H1 (cell line): Measurements from ENCODE around the gene CRACDL. TPM values are rescaled to one million over a fixed set of nuclear protein-coding genes. Genes with fewer than 3 reads are reported as not detected.
A peak's percentile ranks its signal among the peaks of the same experiment; 100 is the strongest.

Source experiments
- CTCF ChIA-PET: fragments of 300-600 bp; sonication (Branson Sonifier 250); formaldehyde crosslinking; loops from one replicate; lab custom pipeline; 2021; ENCODE audit not compliant: partially characterized antibody; lab: Charles Lee
- POLR2A ChIA-PET: fragments of 300-600 bp; sonication (Branson Sonifier 250); formaldehyde crosslinking; loops from one replicate; lab custom pipeline; 2021; ENCODE audit warnings: inconsistent platforms; ENCODE audit not compliant: partially characterized antibody; lab: Charles Lee
- DNase-seq, 2 experiments: peaks; one replicate each; pipeline versions ENCODE4 v3.0.0 to v3.0.0-alpha.2; 2010 to 2022; ENCODE audit warnings: low spot score in 2 of 2, low read depth in 1 of 2, mixed read lengths in 1 of 2
- FAIRE-seq: peaks from 2 replicates; lab custom pipeline; 2011; peaks lifted over from hg19 to GRCh38; lab: Jason Lieb, UNC
- H2AFZ ChIP-seq: 2 replicates; pipeline ENCODE4 v1.8.1; 2012; ENCODE audit warnings: low read length, inconsistent platforms
- H2AK5ac ChIP-seq: 2 replicates; pipeline ENCODE4 v1.6.1; 2013; ENCODE audit warnings: low read depth, low read length
- H2BK120ac ChIP-seq: replicated peaks from 2 replicates; pipeline ENCODE3; 2013; ENCODE audit warnings: low read depth, low read length, inconsistent platforms
- H2BK12ac ChIP-seq: 2 replicates; pipeline ENCODE4 v1.6.1; 2013; ENCODE audit warnings: low read depth, low read length
- H2BK15ac ChIP-seq: 2 replicates; pipeline ENCODE4 v1.6.1; 2013; ENCODE audit warnings: low read length
- H2BK20ac ChIP-seq: 2 replicates; pipeline ENCODE4 v1.6.1; 2013; ENCODE audit warnings: low read length
- H2BK5ac ChIP-seq: 2 replicates; pipeline ENCODE4 v1.6.1; 2013; ENCODE audit warnings: low read depth, low read length
- H3K14ac ChIP-seq: 2 replicates; pipeline ENCODE4 v1.6.1; 2013; ENCODE audit warnings: inconsistent platforms; ENCODE audit not compliant: insufficient read length
- H3K18ac ChIP-seq: 2 replicates; pipeline ENCODE4 v1.6.1; 2013; ENCODE audit warnings: low read length; ENCODE audit errors: extremely low read depth
- H3K23ac ChIP-seq: 2 replicates; pipeline ENCODE4 v1.6.1; 2013; ENCODE audit warnings: inconsistent platforms; ENCODE audit not compliant: insufficient read length
- H3K23me2 ChIP-seq: 2 replicates; pipeline ENCODE4 v1.6.1; 2013; ENCODE audit warnings: low read depth, low read length
- H3K27ac ChIP-seq: 2 replicates; pipeline ENCODE4 v1.6.1; 2011; ENCODE audit warnings: low read depth, low read length, inconsistent platforms
- H3K27me3 ChIP-seq, 4 experiments: replicated peaks in 1 of 4; 1 replicate in 1 of 4; 2 replicates in 3 of 4; pipeline versions ENCODE4 v1.6.1 to v1.8.1; 2011 to 2013; ENCODE audit warnings: low read length in 3 of 4, mild to moderate bottlenecking in 3 of 4, inconsistent platforms in 2 of 4, mixed read lengths in 2 of 4, moderate library complexity in 1 of 4; ENCODE audit not compliant: control insufficient read depth in 3 of 4, insufficient read depth in 3 of 4; ENCODE audit errors: extremely low read depth in 1 of 4
- H3K36me3 ChIP-seq, 4 experiments: 2 replicates each; pipeline versions ENCODE4 v1.6.1 to v1.8.1; 2011 to 2013; ENCODE audit warnings: mild to moderate bottlenecking in 4 of 4, low read length in 3 of 4, moderate library complexity in 2 of 4, control low read depth in 1 of 4, inconsistent platforms in 1 of 4; ENCODE audit not compliant: insufficient read depth in 4 of 4, control insufficient read depth in 2 of 4
- H3K4ac ChIP-seq: replicated peaks from 2 replicates; pipeline ENCODE3; 2013; ENCODE audit warnings: low read length, low read depth, mixed read lengths, inconsistent platforms; ENCODE audit not compliant: insufficient read length
- H3K4me1 ChIP-seq, 4 experiments: replicated peaks in 1 of 4; 1 replicate in 1 of 4; 2 replicates in 3 of 4; pipeline versions ENCODE4 v1.6.1 to v1.8.1; 2011 to 2013; ENCODE audit warnings: low read length in 3 of 4, inconsistent platforms in 2 of 4, mixed read lengths in 1 of 4; ENCODE audit not compliant: insufficient read depth in 4 of 4, control insufficient read depth in 3 of 4
- H3K4me2 ChIP-seq, 2 experiments: 2 replicates each; pipeline versions ENCODE4 v1.6.1 to v1.8.1; 2011 to 2013; ENCODE audit warnings: low read depth in 2 of 2, low read length in 2 of 2, control low read depth in 1 of 2, inconsistent platforms in 1 of 2, mild to moderate bottlenecking in 1 of 2; ENCODE audit not compliant: insufficient read depth in 1 of 2
- H3K4me3 ChIP-seq, 4 experiments: fragments of 200-600, 300-600 bp in 1 of 4; sonication (generic), shearing (Covaris generic), sonication (Bioruptor Twin) in 1 of 4; 2 replicates each; pipeline versions ENCODE4 v1.5.1 to v1.8.1; 2011 to 2016; ENCODE audit warnings: low read length in 4 of 4, low read depth in 3 of 4, control low read depth in 2 of 4, inconsistent platforms in 2 of 4, mild to moderate bottlenecking in 2 of 4, mixed read lengths in 1 of 4, moderate library complexity in 1 of 4; ENCODE audit not compliant: insufficient read depth in 2 of 4; ENCODE audit errors: extremely low read depth in 1 of 4
- H3K56ac ChIP-seq: replicated peaks from 2 replicates; pipeline ENCODE3; 2013; ENCODE audit warnings: low read depth, mild to moderate bottlenecking, mixed read lengths, low read length, inconsistent platforms; ENCODE audit not compliant: insufficient read length
- H3K79me1 ChIP-seq: 2 replicates; pipeline ENCODE4 v1.6.1; 2013; ENCODE audit warnings: low read depth, low read length, control low read depth
- H3K79me2 ChIP-seq, 2 experiments: 2 replicates each; pipeline versions ENCODE4 v1.6.1 to v1.8.1; 2012 to 2013; ENCODE audit warnings: low read length in 2 of 2, mild to moderate bottlenecking in 2 of 2, inconsistent platforms in 1 of 2; ENCODE audit not compliant: insufficient read depth in 2 of 2, control insufficient read depth in 1 of 2
- H3K9ac ChIP-seq, 4 experiments: replicated peaks in 1 of 4; 1 replicate in 1 of 4; 2 replicates in 3 of 4; pipeline versions ENCODE4 v1.6.1 to v1.8.1; 2011 to 2013; ENCODE audit warnings: low read depth in 3 of 4, low read length in 3 of 4, control low read depth in 2 of 4, mild to moderate bottlenecking in 2 of 4, moderate library complexity in 2 of 4, inconsistent platforms in 1 of 4; ENCODE audit errors: extremely low read depth in 1 of 4
- H3K9me3 ChIP-seq, 2 experiments: 2 replicates each; pipeline versions ENCODE4 v1.6.1 to v1.8.1; 2012 to 2013; ENCODE audit warnings: mild to moderate bottlenecking in 2 of 2, moderate library complexity in 2 of 2, control low read depth in 1 of 2, inconsistent platforms in 1 of 2, low read depth in 1 of 2, low read length in 1 of 2, mixed read lengths in 1 of 2; ENCODE audit not compliant: insufficient read depth in 2 of 2
- H4K20me1 ChIP-seq, 2 experiments: replicated peaks in 1 of 2; 2 replicates each; pipeline versions ENCODE3 to v1.8.1; 2011 to 2013; ENCODE audit warnings: inconsistent platforms in 2 of 2, low read length in 2 of 2, mild to moderate bottlenecking in 1 of 2; ENCODE audit not compliant: insufficient read depth in 2 of 2, control insufficient read depth in 1 of 2
- H4K5ac ChIP-seq: 2 replicates; pipeline ENCODE4 v1.6.1; 2013; ENCODE audit warnings: low read length, low read depth, mixed read lengths, inconsistent platforms; ENCODE audit not compliant: insufficient read length
- H4K8ac ChIP-seq: 2 replicates; pipeline ENCODE4 v1.8.0; 2013; ENCODE audit warnings: mild to moderate bottlenecking, moderate library complexity, low read length, inconsistent platforms; ENCODE audit not compliant: insufficient read depth; ENCODE audit errors: extremely low read depth
- H4K91ac ChIP-seq: replicated peaks from 2 replicates; pipeline ENCODE3; 2013; ENCODE audit warnings: low read length, mixed read lengths, inconsistent platforms; ENCODE audit not compliant: insufficient read length
- ATF3 ChIP-seq: IDR thresholded peaks from 2 replicates; pipeline ENCODE4 v1.6.1; 2011; ENCODE audit warnings: low read depth, mild to moderate bottlenecking, low read length; ENCODE audit not compliant: insufficient read depth
- POU5F1 ChIP-seq: IDR thresholded peaks from 2 replicates; pipeline ENCODE4 v1.6.1; 2011; ENCODE audit warnings: low read depth, mild to moderate bottlenecking, low read length, moderate library complexity
- WGBS, 2 experiments: shearing (Covaris generic) in 1 of 2; methylation state at CpG; one replicate each; pipeline versions ENCODE4 v1.1.6 to v1.1.7; 2013 to 2015; ENCODE audit warnings: low lambda C conversion rate in 2 of 2, mixed read lengths in 2 of 2, inconsistent platforms in 1 of 2, low coverage in 1 of 2, missing lambda C conversion rate in 1 of 2; ENCODE audit not compliant: insufficient replicate concordance in 2 of 2, insufficient coverage in 1 of 2, insufficient read length in 1 of 2; ENCODE audit errors: extremely low coverage in 1 of 2, missing lambda C conversion rate in 1 of 2; 5-methylcytosine and 5-hydroxymethylcytosine counted together
- polyA plus RNA-seq, 7 experiments: library from polyadenylated mRNA; depleted of rRNA in 3 of 7; stranded (reverse) in 5 of 7; unstranded in 2 of 7; fragments of >200 nt in 5 of 7; fragments of 200-250 nt in 2 of 7; gene quantifications; 1 replicate in 5 of 7; 2 replicates in 1 of 7; 4 replicates in 1 of 7; pipeline versions ENCODE4 v1.2.1 to v1.2.3, GENCODE V29; 2011 to 2013; ENCODE audit warnings: missing spikeins in 2 of 7, mixed read lengths in 2 of 7
- total RNA-seq: library from RNA; stranded (reverse); fragmentation: NEBNext Ultra II Directional; extraction: Animal tissue kit (Norgen Biotek cat#: 25700); gene quantifications from 2 replicates; pipeline ENCODE4 v1.2.1, GENCODE V29; 2021

Gene CRACDL
- total and polyA plus RNA-seq, 2 of the 8 experiments (the other 6 are each of a cell fraction or from before 2014, with no cell fraction given): 0.07 to 0.38 TPM

GRCh38 chr2:98775146-98775986 lies 160.7 kb downstream of the CRACDL start:
- H3K79me1 ChIP-seq: no peaks in the 10 kb centered on the region
- H3K4me1 ChIP-seq: peaks cover 1 to 6% (median 4%) of the 10 kb centered on the region in 4 experiments; a peak in 4 of 7 replicates
- no peaks in the 10 kb centered on the region for H3K79me2 ChIP-seq
- DNase-seq (no peak), FAIRE-seq (no peak)
- H3K9ac ChIP-seq: no peak overlapping the region
- no peak overlapping the region for H3K14ac ChIP-seq
- no peaks in the 10 kb centered on the region for H3K36me3 ChIP-seq
- no peaks in the 10 kb centered on the region for H3K23me2 ChIP-seq
- no peaks in the 10 kb centered on the region for H4K20me1 ChIP-seq
- no peak overlapping the region for H4K91ac ChIP-seq
- H3K27ac ChIP-seq: no peak overlapping the region
- no peak overlapping the region for H3K4me2 ChIP-seq
- no peak overlapping the region for H3K23ac ChIP-seq
- WGBS, 2 experiments: 92% methylated on average over 20 of the region's 20 CpGs; no CpG with 5 or more reads in 1 of the 2 experiments
- peak overlapping the region; percentile 14; the same call in 1 of the 2 replicates for H3K18ac ChIP-seq
- H3K4ac ChIP-seq: no peak overlapping the region
- H2BK15ac ChIP-seq: peak overlapping the region; percentile 18; the same call in 1 of the 2 replicates
- no peak overlapping the region for H3K4me3 ChIP-seq
- POLR2A ChIA-PET: no interaction called here
- H3K56ac ChIP-seq: no peak overlapping the region
- H2BK20ac ChIP-seq: peak overlapping the region; percentile 25; the same call in 1 of the 2 replicates
- H3K9me3 ChIP-seq: 0 out of 4 replicates have a peak, but pooled peaks cover 0 to 3% of the 10 kb centered on the region in 2 experiments
- no peak overlapping the region for H2BK5ac ChIP-seq
- H4K8ac ChIP-seq: no peak overlapping the region; the same call in 1 of the 2 replicates
- H2AK5ac ChIP-seq: no peak overlapping the region
- H4K5ac ChIP-seq: no peak overlapping the region
- CTCF ChIA-PET: interaction anchor here (0.6 to 1.1 kb wide), 3 partner anchors 26 to 614 kb away, joined by 3 read pairs; no protein-coding TSS in a partner anchor
- H2BK12ac ChIP-seq: peak overlapping the region; percentile 61; the same call in 1 of the 2 replicates
- H2AFZ ChIP-seq: no peak overlapping the region
- H3K27me3 ChIP-seq: no peaks in the 10 kb centered on the region
- H2BK120ac ChIP-seq: no peak overlapping the region
- TF ChIP-seq ATF3: no peak
- no peak for TF ChIP-seq POU5F1
